Left forelimb (tissue), 1 donor: ENCODE results near the gene FAR1.

Experiments
- DNase-seq: peaks from one replicate; pipeline ENCODE4 v3.0.0-alpha.2; 2018; ENCODE audit warnings: low spot score

Gene FAR1

DNA sequence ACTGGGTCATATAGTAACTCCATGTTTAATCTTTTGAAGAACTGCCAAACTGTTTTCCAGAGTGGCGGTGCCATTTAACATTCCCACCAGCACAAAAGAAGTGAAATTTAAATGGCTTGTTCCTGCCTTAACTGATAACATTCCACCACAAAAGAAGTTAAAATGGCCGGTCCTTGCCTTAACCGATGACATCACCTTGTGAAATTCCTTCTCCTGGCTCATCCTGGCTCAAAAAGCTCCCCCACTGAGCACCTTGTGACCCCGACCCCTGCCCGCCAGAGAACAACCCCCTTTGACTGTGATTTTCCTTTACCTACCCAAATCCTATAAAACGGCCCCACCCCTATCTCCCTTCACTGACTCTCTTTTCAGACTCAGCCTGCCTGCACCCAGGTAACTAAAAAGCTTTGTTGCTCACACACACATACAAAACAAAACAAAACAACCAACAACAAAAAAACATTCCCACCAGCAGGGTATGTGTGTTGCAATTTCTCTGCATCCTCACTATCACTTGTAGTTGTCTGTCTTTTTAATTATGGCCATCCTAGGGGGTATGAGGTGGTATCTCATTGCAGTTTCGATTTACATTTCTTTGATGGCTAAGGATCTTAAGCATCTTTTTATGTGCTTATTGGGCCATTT lies 109.0 kb downstream of the FAR1 start:
- DNase-seq = no peak

DNA sequence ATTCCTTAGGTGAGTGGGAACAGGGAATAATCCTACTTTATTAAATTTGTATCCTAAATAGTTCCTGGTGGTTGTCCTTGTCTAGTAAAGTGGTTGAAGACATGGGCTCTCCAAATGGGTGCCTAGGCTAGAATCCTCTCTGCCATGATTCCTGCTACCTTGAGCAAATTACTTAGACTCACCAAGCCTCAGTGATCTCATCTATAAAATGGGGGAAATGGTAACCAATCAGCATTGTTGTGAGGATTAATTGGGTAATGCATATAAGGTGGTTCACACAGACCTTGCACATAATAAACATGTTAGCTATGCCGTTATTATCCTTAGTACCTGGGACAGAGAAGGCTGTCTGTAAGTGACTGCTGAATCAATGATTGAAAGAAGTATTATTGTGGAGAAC lies 109.9 kb downstream of the FAR1 start:
- no peak for DNase-seq

DNA sequence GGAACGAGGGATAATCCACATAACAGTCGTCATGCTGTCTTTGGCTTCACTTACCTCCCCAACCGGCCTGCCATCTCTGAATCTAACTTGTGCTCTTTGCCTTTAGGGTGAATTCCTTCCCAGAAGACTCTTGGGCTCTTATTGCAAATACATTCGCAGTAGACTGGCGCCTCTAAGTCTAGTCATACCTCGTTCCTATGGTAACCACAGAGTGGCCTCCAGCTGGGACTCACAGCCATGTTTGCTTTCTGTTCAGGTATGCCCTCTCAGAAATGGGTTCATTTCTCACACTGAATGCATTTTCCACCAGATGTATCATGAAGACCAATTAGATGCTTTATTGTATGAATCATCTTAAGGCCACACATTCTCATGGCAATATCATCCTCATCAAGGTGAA lies 112.7 kb downstream of the FAR1 start:
- no peak for DNase-seq
